Mucosa of stomach (tissue), 1 donor: ENCODE results near the gene TTLL10.
A peak's percentile ranks its signal among the peaks of the same experiment; 100 is the strongest.

Experiments used
- H3K27me3 ChIP-seq: one replicate; pipeline ENCODE4 v1.7.0; 2013; ENCODE audit warnings: mild to moderate bottlenecking, low read length; ENCODE audit not compliant: control insufficient read depth, insufficient read depth
- H3K36me3 ChIP-seq: one replicate; pipeline ENCODE4 v1.7.0; 2013; ENCODE audit warnings: low read length; ENCODE audit not compliant: control insufficient read depth, insufficient read depth
- H3K4me1 ChIP-seq: one replicate; pipeline ENCODE4 v1.7.0; 2013; ENCODE audit warnings: mild to moderate bottlenecking, low read length; ENCODE audit not compliant: control insufficient read depth, insufficient read depth
- H3K4me3 ChIP-seq: one replicate; pipeline ENCODE4 v1.7.0; 2013; ENCODE audit warnings: low read length
- H3K9ac ChIP-seq: one replicate; pipeline ENCODE4 v1.7.0; 2013; ENCODE audit warnings: mild to moderate bottlenecking, low read length, moderate library complexity
- H3K9me3 ChIP-seq: one replicate; pipeline ENCODE4 v1.7.0; 2013; ENCODE audit warnings: mild to moderate bottlenecking, low read length, moderate library complexity; ENCODE audit not compliant: control insufficient read depth
- donor health status: Pancreatic carcinoma.

TTLL10 gene

DNA sequence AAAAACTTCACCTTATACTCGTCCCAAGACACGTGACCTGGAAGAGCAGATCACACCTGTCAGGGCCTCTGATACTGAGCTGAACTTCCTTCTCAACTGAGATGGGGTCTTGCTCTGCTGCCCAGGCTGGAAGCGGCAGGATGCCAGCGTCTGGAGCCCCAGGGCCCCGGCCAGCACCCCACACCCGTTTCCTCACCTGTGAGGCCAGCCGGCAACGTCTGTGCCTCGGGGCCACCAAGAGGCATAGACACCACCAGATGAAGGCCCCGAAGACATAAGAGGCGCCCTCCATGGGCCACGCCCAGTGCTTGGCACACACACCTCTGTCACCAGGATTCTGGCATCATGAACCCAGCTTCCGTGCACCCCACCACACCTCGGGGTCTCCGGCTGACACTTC is 49.6 kb downstream of the TTLL10 start:
- Histone ChIP-seq H3K36me3 (peaks cover 10% of the 10 kb centered on the region), H3K9ac (no peak overlapping the region), H3K9me3 (no peaks in the 10 kb centered on the region), H3K4me3 (no peak overlapping the region), H3K27me3 (no peaks in the 10 kb centered on the region), H3K4me1 (peaks cover 22% of the 10 kb centered on the region)

DNA sequence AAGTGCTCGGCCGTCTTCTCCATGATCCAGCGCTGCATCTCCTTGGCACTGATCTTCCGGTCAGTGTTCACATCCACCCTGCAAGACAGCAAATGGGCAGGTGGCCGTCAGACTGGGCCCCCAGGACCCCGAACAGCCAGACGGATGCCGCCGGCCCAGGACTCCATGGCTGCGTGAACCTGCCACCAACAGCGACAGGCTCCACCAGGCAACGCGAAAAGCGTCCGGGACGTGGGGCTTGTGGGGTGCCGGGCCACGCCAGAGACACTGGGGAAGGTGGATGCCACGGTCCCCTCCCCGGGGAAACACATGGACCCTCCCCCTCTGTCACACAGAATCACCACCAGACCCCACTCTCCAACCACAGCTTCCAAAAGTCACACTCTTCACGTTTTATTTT is 50.2 kb downstream of the TTLL10 start:
- H3K9ac ChIP-seq, result no peak overlapping the region
- no peaks in the 10 kb centered on the region for H3K27me3 ChIP-seq
- peaks cover 22% of the 10 kb centered on the region for H3K4me1 ChIP-seq
- H3K9me3 ChIP-seq, result no peaks in the 10 kb centered on the region
- H3K36me3 ChIP-seq, result peaks cover 10% of the 10 kb centered on the region
- no peak overlapping the region for H3K4me3 ChIP-seq

GRCh38 chr1:1225238-1225845 is 51.7 kb downstream of the TTLL10 start:
- Histone ChIP-seq H3K9ac (no peak overlapping the region), H3K4me1 (peaks cover 28% of the 10 kb centered on the region), H3K9me3 (no peaks in the 10 kb centered on the region), H3K4me3 (no peak overlapping the region), H3K27me3 (no peaks in the 10 kb centered on the region), H3K36me3 (peaks cover 10% of the 10 kb centered on the region)

DNA sequence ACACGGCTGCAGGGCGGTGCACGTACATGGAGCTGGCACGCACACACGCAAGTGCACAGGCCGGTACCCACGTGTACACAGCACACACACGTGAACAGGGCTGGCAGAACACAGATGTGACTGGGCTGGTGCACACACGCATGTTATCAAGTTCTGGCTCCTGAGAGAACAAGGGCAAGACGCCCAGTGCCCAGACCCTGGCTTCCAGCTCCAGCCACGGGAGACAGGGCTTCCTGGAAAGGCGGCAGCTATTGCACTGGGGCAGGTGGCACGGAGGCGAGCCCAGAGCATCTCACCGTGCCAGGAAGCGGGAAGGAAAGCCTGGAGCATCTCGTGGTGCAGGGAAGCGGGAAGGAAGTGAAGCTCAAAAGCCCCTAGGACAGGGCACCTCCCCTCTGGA is 52.2 kb downstream of the TTLL10 start:
- peaks cover 32% of the 10 kb centered on the region for H3K4me1 ChIP-seq
- no peak overlapping the region for H3K4me3 ChIP-seq
- H3K27me3 ChIP-seq, result no peaks in the 10 kb centered on the region
- H3K9me3 ChIP-seq, result no peaks in the 10 kb centered on the region
- no peak overlapping the region for H3K9ac ChIP-seq
- H3K36me3 ChIP-seq, result peaks cover 10% of the 10 kb centered on the region

DNA sequence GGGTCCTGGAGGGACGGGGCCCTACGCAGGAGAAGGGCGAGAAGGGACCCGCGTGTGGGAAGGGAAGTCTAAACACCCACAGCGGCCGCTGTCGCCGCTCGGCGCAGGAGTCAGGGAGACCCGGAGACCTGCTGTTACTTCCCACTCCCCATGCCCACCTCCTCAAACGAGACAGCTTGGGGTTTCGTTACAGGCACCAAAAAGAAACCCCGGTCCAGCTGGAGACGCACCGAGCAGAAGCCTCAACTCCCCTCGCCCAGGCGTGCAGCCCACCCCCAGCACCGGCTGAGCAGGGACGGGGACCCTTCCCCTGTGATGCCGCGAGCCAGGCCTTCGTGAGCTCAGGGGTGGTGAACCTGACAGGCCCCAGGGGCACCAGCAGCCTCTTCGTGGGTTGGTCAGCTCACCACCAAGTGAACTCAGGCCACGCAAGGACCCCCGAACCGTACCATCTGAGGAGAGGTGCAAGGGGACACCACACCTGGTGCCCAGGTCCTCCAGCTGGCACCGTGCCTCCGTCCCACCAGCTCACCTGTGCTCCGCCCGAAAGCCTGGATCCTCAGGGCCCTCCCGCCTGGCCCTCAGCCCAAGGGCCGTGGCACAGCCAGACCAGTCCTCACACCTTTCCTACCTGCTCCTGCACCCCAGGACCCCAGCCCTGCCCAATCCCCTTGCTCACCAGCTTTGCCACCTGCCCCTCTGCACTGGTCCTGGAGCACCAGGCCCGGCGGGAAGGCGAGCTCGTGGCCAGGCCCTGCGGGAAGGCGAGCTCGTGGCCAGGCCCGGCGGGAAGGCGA is 53.1 kb downstream of the TTLL10 start:
- Histone ChIP-seq H3K9me3 (no peaks in the 10 kb centered on the region), H3K4me1 (peaks cover 31% of the 10 kb centered on the region), H3K27me3 (no peaks in the 10 kb centered on the region), H3K36me3 (peaks cover 10% of the 10 kb centered on the region), H3K4me3 (no peak overlapping the region), H3K9ac (no peak overlapping the region)

DNA sequence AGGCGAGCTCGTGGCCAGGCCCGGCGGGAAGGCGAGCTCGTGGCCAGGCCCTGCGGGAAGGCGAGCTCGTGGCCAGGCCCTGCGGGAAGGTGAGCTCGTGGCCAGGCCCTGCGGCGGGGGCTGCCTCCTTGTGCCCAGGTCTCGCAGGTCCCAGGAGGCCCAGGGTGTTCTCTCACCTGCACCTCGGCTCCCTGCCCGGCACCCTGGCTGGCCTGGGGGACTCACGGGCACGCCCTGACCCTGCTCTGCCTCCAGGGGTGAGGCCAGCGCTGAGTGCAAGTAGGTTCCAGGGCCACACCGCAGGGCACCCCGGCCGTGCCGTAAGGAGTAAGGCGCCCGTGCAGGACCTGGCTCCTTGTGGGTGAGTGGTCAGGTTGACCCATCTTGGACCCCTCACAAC is 53.7 kb downstream of the TTLL10 start:
- no peaks in the 10 kb centered on the region for H3K9me3 ChIP-seq
- H3K9ac ChIP-seq, result no peak overlapping the region
- H3K36me3 ChIP-seq, result peaks cover 10% of the 10 kb centered on the region
- H3K27me3 ChIP-seq, result no peaks in the 10 kb centered on the region
- peaks cover 25% of the 10 kb centered on the region for H3K4me1 ChIP-seq
- no peak overlapping the region for H3K4me3 ChIP-seq

DNA sequence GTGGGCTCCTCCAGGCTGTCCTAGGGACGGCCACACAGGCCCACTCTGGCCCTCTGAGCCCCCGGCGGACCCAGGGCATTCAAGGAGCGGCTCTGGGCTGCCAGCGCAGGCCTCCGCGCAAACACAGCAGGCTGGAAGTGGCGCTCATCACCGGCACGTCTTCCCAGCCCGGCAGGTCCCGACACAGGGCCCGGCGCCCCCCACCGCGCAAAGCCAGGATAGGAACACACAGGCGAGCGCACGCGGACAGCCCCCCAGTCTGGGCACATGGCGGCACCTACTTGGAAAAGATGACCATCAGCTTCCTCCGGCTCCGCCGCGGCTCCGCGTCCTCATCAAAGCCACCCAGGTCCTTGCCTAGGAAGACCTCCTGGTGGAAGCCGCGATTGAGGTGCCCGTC is 54.5 kb downstream of the TTLL10 start:
- Histone ChIP-seq H3K36me3 (peaks cover 5% of the 10 kb centered on the region), H3K9me3 (no peaks in the 10 kb centered on the region), H3K9ac (no peak overlapping the region), H3K27me3 (no peaks in the 10 kb centered on the region), H3K4me1 (peaks cover 30% of the 10 kb centered on the region), H3K4me3 (no peak overlapping the region)

GRCh38 chr1:1228596-1229321 is 55.1 kb downstream of the TTLL10 start:
- Histone ChIP-seq H3K36me3 (peaks cover 5% of the 10 kb centered on the region), H3K4me3 (no peak overlapping the region), H3K27me3 (no peaks in the 10 kb centered on the region), H3K9me3 (no peaks in the 10 kb centered on the region), H3K9ac (no peak overlapping the region), H3K4me1 (peaks cover 34% of the 10 kb centered on the region)

GRCh38 chr1:1229770-1230169 is 56.1 kb downstream of the TTLL10 start:
- H3K27me3 ChIP-seq, result no peaks in the 10 kb centered on the region
- H3K4me3 ChIP-seq, result no peak overlapping the region

GRCh38 chr1:1230656-1231399 is 57.1 kb downstream of the TTLL10 start:
- peak overlapping the region; percentile 91 for H3K9ac ChIP-seq
- peak overlapping the region; percentile 97 for H3K4me3 ChIP-seq
- H3K9me3 ChIP-seq, result no peaks in the 10 kb centered on the region
- H3K4me1 ChIP-seq, result peaks cover 22% of the 10 kb centered on the region
- no peaks in the 10 kb centered on the region for H3K27me3 ChIP-seq
- peaks cover 5% of the 10 kb centered on the region for H3K36me3 ChIP-seq

More at GRCh38 chr1:1229770-1230169, 56.1 kb downstream of the TTLL10 start:
- H3K36me3 ChIP-seq, result peaks cover 5% of the 10 kb centered on the region
- H3K9me3 ChIP-seq, result no peaks in the 10 kb centered on the region
- H3K4me1 ChIP-seq, result peaks cover 33% of the 10 kb centered on the region
- H3K9ac ChIP-seq, result peak overlapping the region; percentile 16

GRCh38 chr1:1231400-1232207 is 57.9 kb downstream of the TTLL10 start, which contains the start of gene SDF4:
TSS of gene SDF4 (minus strand) at chr1:1232001. CDS start at chr1:1228772, 3,229 bp downstream.
- Histone ChIP-seq H3K36me3 (peaks cover 4% of the 10 kb centered on the region), H3K27me3 (peaks cover 3% of the 10 kb centered on the region), H3K4me3 (peak within 1 kb of the TSS; percentile 97), H3K4me1 (peaks cover 21% of the 10 kb centered on the region), H3K9ac (peak within 1 kb of the TSS; percentile 91), H3K9me3 (no peaks in the 10 kb centered on the region)
